ENCODE results near the gene BARHL1. TPM values are rescaled to one million over a fixed set of nuclear protein-coding genes. Genes with fewer than 3 reads are reported as not detected.

BARHL1 gene
- total and polyA plus RNA-seq, 2 experiments from 2014 or later: not detected

- H3K27me3 Mint-ChIP-seq (ENCODE audit: insufficient read depth, low read depth, poor library complexity): peaks cover 7% of the 10 kb centered on the region
- Histone ChIP-seq H3F3A (replicated peaks; ENCODE audit: low read depth) (0 out of 2 replicates have a peak, but pooled peaks cover 1% of the 10 kb centered on the region), H3K4me2 (no peak overlapping the region), H3K27ac (ENCODE audit: low read depth) (no peak overlapping the region), H3K27me3 (ENCODE audit: insufficient read depth) (no peaks in the 10 kb centered on the region), H3K4me3 (no peak overlapping the region), H3K79me2 (replicated peaks; ENCODE audit: insufficient read depth) (no peaks in the 10 kb centered on the region), H3K9me2 (ENCODE audit: insufficient read depth) (no peaks in the 10 kb centered on the region), H2AFZ (no peak overlapping the region), H3K36me3 (ENCODE audit: insufficient read depth) (peaks cover 11% of the 10 kb centered on the region; the same call in 1 of the 2 replicates), H4K20me1 (replicated peaks; ENCODE audit: insufficient read depth) (no peaks in the 10 kb centered on the region; the same call in 1 of the 2 replicates), H3K4me1 (ENCODE audit: insufficient read depth) (peaks cover 13% of the 10 kb centered on the region; the same call in 1 of the 2 replicates)
- peaks cover 30% of the 10 kb centered on the region for H3K4me1 Mint-ChIP-seq
- no peak for TF ChIP-seq ETS1 (IDR thresholded peaks at IDR 0.05)
- no peak for TF ChIP-seq NANOG (IDR thresholded peaks at IDR 0.05; ENCODE audit: borderline replicate concordance)
- no peak for TF ChIP-seq ZNF331 (CRISPR knock-in tag; IDR thresholded peaks at IDR 0.05; ENCODE audit: low read depth)
- TF ChIP-seq EZH2phosphoT487 (IDR thresholded peaks at IDR 0.05; ENCODE audit: unreplicated experiment): no peak
- no peak for TF ChIP-seq ZNF114 (CRISPR knock-in tag; IDR thresholded peaks at IDR 0.05)
- TF ChIP-seq POLR2AphosphoS5 (IDR thresholded peaks at IDR 0.05; ENCODE audit: low read depth): no peak
- TF ChIP-seq REST (IDR thresholded peaks at IDR 0.05; ENCODE audit: unreplicated experiment): no peak
- ATAC-seq (no peak), DNase-seq (ENCODE audit: low spot score) (no peak)
- H3K36me3 Mint-ChIP-seq (ENCODE audit: low read depth): peaks cover 42% of the 10 kb centered on the region
- H3K27ac Mint-ChIP-seq: peak overlapping the region; percentile 64
- H3K9me3 Mint-ChIP-seq: no peaks in the 10 kb centered on the region
- no peak overlapping the region for H3K4me3 Mint-ChIP-seq
These were observed 34.3 kb downstream of the BARHL1 start for GRCh38 chr9:132616725-132617124.

GRCh38 chr9:132622159-132622558 lies 39.8 kb downstream of the BARHL1 start:
- H3K27ac Mint-ChIP-seq: 0 out of 2 replicates have a peak overlapping the region, but pooled peaks have one; percentile 20
- TF ChIP-seq EZH2phosphoT487 (IDR thresholded peaks at IDR 0.05; ENCODE audit: unreplicated experiment) (no peak), ZNF331 (CRISPR knock-in tag; IDR thresholded peaks at IDR 0.05; ENCODE audit: low read depth) (no peak), JUNB (IDR thresholded peaks at IDR 0.05; ENCODE audit: unreplicated experiment) (no peak), CTCF (conservative IDR thresholded peaks at IDR 0.05; ENCODE audit: low read depth in 2 of 2) (no peak)

More at GRCh38 chr9:132622159-132622558, 39.8 kb downstream of the BARHL1 start:
- Histone ChIP-seq H3K27me3 (ENCODE audit: insufficient read depth) (no peaks in the 10 kb centered on the region), H3K27ac (ENCODE audit: low read depth) (0 out of 2 replicates have a peak overlapping the region, but pooled peaks have one; percentile 39), H4K20me1 (replicated peaks; ENCODE audit: insufficient read depth) (no peaks in the 10 kb centered on the region; the same call in none of the 2 replicates), H3K4me3 (no peak overlapping the region), H2AFZ (no peak overlapping the region), H3K4me1 (ENCODE audit: insufficient read depth) (peaks cover 2% of the 10 kb centered on the region; the same call in 1 of the 2 replicates), H3K4me2 (no peak overlapping the region), H3F3A (replicated peaks; ENCODE audit: low read depth) (0 out of 2 replicates have a peak, but pooled peaks cover 5% of the 10 kb centered on the region), H3K36me3 (ENCODE audit: insufficient read depth) (0 out of 2 replicates have a peak, but pooled peaks cover 15% of the 10 kb centered on the region), H3K9me2 (ENCODE audit: insufficient read depth) (no peaks in the 10 kb centered on the region), H3K79me2 (replicated peaks; ENCODE audit: insufficient read depth) (no peaks in the 10 kb centered on the region)
- no peak for ATAC-seq
- H3K4me1 Mint-ChIP-seq: peaks cover 10% of the 10 kb centered on the region; the same call in 2 of the 3 replicates
- no peak overlapping the region for H3K4me3 Mint-ChIP-seq
- H3K9me3 Mint-ChIP-seq: no peaks in the 10 kb centered on the region
- DNase-seq (ENCODE audit: low spot score): no peak
- H3K36me3 Mint-ChIP-seq (ENCODE audit: low read depth): peaks cover 28% of the 10 kb centered on the region
- peaks cover 2% of the 10 kb centered on the region for H3K27me3 Mint-ChIP-seq (ENCODE audit: insufficient read depth, low read depth, poor library complexity)
